DMS114 treated with DMSO at 0.1 percent for 48 hours (cell line): ENCODE results near the gene STAG1.
"Not testable (repeated sequence)": the region's sequence is repeated elsewhere in the genome, so short reads cannot be mapped to it uniquely, and the experiment has no call there.

Experiments used
- DNase-seq: peaks from one replicate; lab custom pipeline; 2025; ENCODE audit not compliant: unreplicated experiment; lab: John Stamatoyannopoulos, UW

The STAG1 gene

GRCh38 chr3:136749091-136749490 is 3.1 kb downstream of the STAG1 start:
- no peak for DNase-seq

DNA sequence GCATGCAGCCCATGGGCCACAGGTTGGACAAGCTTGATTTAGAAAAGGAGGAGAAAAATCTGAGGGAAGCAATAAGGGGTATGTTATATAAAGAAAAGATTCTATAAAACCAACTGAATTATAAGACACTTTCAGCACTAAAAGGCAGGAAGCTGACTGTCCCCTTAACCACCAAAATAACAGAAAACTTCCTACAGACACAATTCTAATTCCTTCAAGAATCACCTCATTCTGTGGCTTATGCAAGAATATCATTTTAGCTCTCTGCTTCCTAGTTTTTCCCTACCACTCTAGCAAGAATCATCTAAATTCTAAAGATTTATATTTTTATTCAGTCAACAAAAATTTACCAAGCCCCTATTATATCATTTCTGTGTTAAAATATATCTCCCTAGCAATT is 6.3 kb downstream of the STAG1 start:
- no peak for DNase-seq

- no peak for DNase-seq
Measured at GRCh38 chr3:136741063-136741462, 11.1 kb downstream of the STAG1 start.

DNA sequence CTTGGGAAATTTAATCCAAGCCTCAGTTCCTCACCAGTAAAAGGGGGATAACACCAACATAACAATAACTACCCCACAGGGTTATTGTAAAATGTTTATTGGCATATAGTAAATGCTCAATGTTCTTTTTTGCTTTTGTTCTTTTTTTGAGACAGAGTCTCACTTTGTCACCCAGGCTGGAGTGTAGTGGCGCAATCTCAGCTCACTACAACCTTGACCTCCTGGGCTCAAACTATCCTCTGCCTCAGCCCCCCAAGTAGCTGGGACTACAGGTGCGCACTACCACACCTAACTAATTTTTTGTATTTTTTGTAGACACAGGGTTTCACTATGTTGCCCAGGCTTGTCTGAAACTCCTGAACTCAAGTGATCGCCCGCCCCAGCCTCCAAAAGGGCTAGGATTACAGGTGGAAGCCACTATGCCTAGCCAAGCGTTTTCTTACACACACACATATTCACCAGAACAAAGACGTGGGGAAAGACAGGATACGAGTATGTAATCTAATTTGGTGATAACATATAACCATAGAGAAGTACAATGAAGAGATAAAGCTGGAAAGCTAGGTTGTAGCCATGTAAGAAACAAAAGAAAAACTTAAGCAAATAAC is 11.7 kb downstream of the STAG1 start:
- no peak for DNase-seq

DNA sequence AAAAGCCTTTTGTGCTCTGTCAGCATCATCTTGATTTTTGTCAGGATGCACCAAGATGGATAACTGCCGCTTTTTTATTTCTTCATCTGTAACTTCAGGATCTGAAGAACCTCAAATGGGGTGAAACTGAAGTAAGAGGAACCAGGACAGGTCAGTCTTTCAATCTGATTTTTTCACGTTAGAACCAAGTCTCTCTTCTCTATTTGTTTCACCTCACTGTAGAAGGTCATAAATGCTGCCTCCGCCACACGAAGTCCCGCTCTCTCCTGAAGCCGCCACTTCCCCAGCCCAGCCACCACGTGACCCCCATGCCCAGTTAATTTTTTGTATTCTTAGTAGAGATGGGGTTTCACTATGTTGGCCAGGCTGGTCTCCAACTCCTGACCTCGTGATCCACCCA is 15.2 kb downstream of the STAG1 start:
- DNase-seq: not testable (repeated sequence)

GRCh38 chr3:136735103-136735502 is 17.1 kb downstream of the STAG1 start:
- DNase-seq: no peak

GRCh38 chr3:136734382-136735070 is 17.7 kb downstream of the STAG1 start:
- DNase-seq: no peak

GRCh38 chr3:136733317-136733833 is 18.8 kb downstream of the STAG1 start:
- no peak for DNase-seq

- DNase-seq: no peak
Measured at GRCh38 chr3:136731274-136731884, 20.8 kb downstream of the STAG1 start.

DNA sequence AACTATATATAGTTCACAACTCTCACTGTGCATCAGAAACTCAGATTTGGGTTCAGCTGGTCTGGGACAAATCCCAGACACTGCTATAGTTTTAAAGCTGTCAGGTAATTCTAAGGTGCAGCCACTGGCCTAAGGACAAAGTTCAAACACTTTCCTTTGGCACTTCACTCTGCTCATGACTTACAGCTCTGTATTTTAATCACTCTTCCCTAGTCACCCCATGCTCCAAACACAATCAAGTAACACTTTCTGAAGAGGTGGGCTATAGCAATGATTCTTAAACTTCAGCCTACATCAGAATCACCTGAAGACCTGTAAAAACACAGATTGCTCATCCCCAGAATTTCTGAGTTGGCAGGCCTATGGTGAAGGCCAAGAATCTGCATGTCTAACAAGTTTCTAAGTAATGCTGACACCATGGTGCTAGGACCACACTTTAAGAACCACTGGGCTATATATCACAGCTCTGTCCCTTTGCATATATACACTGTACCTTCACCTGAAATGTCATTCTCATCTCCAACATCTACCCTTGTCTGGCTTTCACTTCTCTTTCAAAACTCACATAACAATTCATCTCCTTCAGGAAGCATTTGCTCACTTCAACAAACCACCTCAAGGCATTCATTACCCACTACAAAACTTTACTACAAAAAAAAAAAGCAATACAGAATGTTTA is 21.4 kb downstream of the STAG1 start:
- DNase-seq: no peak

DNA sequence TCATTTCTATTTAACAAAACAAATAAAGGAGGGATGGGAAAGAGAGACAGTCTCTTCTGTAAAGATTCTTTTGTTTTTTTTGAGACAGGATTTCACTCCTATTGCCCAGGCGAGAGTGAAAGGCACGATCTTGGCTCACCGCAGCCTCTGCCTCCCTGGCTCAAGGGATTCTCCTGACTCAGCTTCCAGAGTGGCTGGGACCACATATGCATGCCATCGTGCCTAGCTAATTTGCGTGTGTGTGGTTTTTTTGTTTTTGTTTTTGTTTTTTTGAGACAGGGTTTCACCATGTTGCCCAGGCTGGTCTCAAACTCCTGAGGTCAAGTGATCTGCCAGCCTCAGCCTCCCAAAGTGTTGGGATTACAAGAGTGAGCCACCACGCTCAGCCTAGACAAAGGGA is 23.3 kb downstream of the STAG1 start:
- DNase-seq: no peak

GRCh38 chr3:136728473-136728872 is 23.7 kb downstream of the STAG1 start:
- no peak for DNase-seq

DNA sequence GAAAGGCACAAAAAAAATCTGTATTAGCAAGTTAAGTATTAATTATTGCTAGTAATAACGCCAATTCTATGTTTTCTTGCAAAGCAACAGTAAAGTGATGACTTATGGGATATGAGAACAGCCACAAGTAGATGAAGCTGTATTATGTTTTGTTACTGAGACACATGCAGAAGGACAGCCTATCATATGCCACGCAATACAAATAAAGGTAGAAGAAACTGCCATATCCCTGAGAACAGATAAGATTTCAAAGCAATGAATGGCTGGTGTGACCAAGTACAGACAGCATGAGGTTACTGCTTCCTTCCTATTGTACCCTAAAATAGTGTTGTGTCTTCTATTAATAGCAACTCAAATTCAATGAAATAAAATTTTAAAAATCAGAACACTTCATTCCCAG is 26.7 kb downstream of the STAG1 start:
- DNase-seq: no peak

- DNase-seq: not testable (repeated sequence)
Measured at GRCh38 chr3:136722916-136723315, 29.3 kb downstream of the STAG1 start.

DNA sequence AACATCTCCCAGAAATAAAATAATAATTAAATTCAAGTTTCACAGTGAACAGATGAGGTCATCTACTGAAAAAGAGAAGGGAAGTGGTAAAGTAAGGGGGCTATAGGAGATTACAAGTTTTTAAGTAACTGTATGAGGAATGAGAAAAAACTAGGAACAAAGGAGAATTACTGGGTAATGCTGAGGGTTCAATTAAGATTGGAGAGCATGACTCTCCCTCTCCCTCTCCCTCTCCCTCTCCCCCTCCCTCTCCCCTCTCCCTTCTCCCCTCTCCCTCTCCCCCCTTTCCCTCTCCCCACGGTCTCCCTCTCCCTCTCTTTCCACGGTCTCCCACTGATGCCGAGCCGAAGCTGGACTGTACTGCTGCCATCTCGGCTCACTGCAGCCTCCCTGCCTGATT is 29.8 kb downstream of the STAG1 start:
- DNase-seq: not testable (repeated sequence)

- DNase-seq: no peak
Measured at GRCh38 chr3:136720091-136720490, 32.1 kb downstream of the STAG1 start.

GRCh38 chr3:136716629-136717028 is 35.5 kb downstream of the STAG1 start:
- no peak for DNase-seq

- DNase-seq: no peak
Measured at GRCh38 chr3:136714020-136714419, 38.2 kb downstream of the STAG1 start.

DNA sequence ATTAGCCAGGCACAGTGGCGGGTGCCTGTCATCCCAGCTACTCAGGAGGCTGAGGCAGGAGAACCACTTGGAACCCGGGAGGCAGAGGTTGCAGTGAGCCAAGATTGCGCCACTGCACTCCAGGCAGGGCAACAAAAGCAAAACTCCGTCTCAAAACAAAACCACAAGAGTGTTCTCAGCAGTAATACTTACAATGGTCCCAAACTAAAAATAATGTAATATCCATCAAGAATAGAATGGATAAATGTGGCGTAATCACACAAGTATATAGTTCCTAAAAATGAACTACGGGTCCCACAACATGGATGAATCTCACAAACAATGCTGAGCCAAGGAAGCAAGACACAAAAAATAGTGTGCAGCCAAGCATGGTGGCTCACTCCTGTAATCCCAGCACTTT is 39.2 kb downstream of the STAG1 start:
- DNase-seq: no peak

DNA sequence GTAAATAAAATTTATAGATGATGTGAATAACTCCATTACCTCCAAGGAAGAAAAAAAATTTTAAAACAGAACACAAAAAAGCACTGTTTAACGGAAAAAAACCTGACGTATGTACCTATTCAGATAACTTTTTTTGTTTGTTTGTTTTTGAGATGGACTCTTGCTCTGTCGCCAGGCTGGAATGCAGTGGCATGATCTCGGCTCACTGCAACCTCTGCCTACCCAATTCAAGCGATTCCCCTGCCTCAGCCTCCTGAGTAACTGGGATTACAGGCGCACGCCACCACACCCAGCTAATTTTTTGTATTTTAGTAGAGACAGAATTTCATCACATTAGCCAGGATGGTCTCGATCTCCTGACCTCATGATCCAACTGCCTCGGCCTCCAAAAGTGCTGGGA is 40.3 kb downstream of the STAG1 start:
- not testable (repeated sequence) for DNase-seq

- DNase-seq: no peak
Measured at GRCh38 chr3:136711277-136711676, 40.9 kb downstream of the STAG1 start.

GRCh38 chr3:136709775-136710174 is 42.4 kb downstream of the STAG1 start:
- DNase-seq: not testable (repeated sequence)
